RCC 7860 (cell line): ENCODE data around the gene TLR10.
A peak's percentile ranks its signal among the peaks of the same experiment; 100 is the strongest.
"Not testable (repeated sequence)": the region's sequence is repeated elsewhere in the genome, so short reads cannot be mapped to it uniquely, and the experiment has no call there.

Experiments
- DNase-seq: peaks from one replicate; pipeline ENCODE4 v3.0.0-alpha.2; 2015; ENCODE audit warnings: low spot score
- FAIRE-seq: peaks from 2 replicates; lab custom pipeline; 2012; peaks lifted over from hg19 to GRCh38; lab: Jason Lieb, UNC

Gene TLR10

DNA sequence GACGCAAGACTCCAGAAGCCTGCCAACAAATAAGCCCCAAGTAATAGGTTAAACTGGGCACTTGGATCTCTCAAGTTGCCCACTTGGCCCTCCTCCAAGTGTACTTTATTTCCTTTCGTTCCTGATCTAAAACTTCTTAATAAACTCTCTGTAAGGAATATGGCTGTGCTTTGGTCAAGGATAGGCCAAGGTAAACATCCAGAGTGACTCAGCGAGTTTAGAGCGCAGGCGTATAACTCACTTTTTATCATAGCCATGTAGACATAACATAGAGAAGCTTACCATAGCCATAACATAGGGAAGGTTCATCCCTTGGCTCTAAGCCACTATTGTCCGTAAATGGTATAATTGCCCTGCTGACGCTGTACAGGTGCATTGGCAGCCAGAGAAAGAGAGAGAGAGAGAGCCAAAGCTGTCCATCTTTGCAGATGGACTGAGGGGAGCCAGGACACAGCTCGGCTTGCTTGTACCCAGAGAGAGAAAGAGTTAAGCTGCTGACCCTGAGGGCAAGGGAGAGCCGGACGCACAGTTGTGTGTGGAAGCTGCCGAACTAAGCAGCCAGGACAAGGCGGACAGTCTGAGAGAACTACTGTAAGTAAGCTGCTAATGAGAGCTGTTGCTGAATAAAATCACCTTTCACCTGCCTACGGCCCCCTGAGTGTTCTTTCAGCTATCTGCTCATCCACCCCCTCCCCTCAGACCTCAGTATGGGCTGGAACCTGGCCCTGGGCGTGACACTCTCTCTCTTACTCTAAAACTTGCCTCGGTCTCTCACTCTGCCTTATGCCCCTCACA lies 20.0 kb upstream of the TLR10 start:
- DNase-seq: no peak
- FAIRE-seq: no peak

DNA sequence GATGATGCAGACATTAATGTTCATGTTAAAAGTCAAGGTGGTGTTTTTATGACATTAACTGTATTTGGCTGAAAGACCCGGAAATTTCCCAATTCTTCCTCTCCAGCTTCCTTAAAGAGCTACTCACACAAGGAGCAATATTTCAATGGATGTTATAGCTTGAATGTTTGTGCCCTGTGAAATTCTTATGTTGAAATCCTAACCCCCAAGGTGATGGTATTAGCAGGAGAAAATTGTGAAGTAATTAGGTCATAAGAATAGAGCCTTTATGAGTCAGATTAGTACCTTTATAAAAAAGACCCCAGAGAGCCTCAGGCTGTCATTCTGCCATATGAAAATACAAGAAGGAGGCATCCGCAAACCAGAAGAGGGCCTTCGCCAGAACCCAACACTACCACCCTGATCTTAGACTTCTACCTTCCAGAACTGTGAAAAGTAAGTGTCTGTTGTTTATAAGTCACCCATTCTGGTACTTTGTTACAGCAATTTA lies 18.2 kb upstream of the TLR10 start:
- DNase-seq: no peak
- FAIRE-seq: no peak

DNA sequence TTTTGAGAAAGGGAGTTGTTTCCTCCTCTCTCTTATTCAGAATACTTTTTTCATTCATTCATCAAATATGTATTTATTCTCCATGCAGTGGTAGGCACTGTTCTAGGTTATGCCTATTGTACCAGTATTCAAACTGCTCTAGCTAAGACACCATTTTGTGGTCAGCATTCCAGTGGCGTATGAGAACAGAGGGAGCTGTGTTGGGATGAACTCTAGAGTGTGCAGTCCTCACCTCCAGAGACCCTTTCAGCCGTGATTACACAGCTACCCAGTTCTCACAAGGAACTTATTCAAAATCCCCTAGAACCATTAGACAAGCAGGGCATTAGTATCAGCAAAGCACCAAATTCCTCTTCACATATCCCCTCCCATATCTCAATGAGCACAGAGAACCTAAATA lies 17.6 kb upstream of the TLR10 start:
- FAIRE-seq (no peak), DNase-seq (no peak)

DNA sequence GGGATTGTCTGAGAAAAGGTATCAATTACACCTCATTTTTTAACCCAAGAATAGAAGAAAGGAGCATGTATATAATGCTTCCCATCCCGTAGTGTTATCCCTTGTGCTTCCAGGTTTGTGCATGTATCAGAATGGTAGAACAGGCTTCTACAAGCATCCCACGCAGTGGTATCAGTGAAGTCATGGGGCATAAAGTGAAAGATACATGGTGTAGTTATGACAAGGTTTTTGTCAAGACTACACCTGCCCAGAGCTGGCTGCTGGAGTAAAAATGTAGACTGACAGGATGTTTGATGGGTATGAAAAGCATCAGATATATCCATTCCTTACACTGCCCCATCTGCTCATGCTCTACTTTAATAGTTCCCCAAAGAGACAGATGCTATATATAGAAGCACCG lies 12.3 kb upstream of the TLR10 start:
- FAIRE-seq (no peak), DNase-seq (no peak)

DNA sequence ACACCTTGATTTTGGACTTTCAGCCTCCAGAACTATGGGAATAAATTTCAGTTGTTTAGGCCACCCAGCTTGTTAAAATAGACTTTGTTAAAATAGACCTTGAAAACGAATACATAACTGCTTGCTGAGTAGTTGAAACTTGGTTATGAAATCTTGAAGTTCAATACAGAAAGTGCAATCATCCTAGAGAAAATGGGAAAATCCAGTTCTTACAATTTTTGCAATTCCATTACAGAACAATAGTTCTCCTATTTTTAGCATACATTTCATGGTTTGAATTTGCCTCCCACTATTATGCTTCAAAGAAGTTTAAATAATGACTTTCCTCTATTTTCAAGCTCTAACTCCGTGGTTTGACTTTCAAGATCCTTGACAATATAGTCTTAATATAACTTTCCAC lies 11.3 kb upstream of the TLR10 start:
- FAIRE-seq: no peak
- no peak for DNase-seq

DNA sequence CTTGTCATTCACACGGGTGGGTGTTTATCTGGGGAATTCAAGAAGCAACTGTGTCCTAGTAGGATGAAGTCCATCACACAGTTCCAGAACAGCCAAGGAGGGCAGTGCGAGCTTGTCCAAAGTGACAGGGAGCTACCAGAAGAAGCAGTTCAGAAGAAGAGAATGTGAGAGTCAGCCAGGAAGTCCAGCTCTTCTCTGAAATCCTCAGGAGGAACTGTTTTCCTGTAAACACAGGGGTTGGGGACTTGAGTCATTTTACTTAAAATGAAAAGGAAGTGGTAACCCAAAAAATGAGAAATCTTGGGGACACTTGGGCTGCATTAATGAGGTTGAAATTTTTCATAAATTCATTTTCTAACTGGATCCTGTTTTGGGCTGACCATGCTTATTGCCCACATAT lies 8.2 kb upstream of the TLR10 start:
- FAIRE-seq (no peak), DNase-seq (no peak)

DNA sequence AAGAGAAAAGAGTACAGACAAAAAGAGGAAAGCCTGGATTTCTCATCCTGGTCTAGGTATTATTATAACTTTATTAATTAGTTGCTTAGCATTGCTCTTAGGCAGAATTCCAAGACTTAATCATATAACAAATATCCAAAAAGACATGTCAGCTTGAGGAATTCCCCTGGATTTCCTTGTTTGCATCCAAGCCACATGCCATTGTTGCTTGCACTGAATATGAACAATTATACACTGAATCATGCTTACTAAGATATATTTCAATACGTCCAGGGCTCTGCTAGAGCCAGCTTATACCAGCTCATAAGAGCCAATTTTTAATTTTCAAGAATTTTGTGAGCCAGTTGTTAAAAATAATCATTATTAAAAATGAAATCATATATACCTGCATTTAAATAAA lies 5.5 kb upstream of the TLR10 start:
- DNase-seq (peak; percentile 56), FAIRE-seq (peak; percentile 67)

DNA sequence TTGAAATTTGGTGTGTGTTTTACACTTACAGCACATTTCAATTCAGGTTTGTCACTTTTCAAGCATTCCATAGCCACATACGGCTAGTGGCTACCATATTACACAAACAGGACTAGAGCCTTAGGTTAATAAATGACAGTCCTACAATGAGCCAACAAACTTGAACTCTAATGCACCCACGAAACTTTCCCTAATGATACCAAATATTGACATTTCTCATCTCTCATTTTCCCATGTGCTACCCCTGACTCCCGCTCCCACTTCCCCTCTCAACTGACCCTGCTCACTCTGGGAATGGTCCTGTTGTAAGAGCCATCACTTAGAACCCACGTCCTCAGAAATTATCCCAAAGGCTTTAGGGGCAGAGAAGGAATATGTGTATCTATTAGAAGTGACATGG lies 4.9 kb upstream of the TLR10 start:
- peak; percentile 86 for FAIRE-seq
- DNase-seq: peak; percentile 39

DNA sequence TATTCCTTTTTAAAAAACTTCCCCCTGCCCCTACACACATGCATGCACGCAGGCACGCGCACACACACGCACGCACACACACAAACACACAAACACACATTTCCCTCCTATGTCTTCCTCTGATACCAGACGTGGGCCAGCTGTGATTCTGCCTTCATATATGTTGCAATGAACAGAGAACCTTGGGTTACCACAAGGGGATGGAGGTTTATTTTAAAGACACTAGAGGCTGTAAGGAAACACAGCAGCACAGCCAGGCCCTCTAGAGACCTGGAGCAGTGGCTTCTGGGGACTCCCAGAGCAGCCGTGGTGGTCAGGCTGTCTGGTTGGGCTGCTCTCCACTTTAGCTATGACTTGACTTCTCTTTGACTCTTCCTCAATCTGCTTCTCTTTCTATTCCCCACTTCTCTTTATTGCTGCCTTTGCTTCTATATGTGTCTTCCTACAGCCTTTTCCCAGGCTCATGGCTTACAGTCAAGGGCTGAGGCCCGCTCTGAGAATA lies 3.2 kb upstream of the TLR10 start:
- no peak for FAIRE-seq
- DNase-seq: no peak

DNA sequence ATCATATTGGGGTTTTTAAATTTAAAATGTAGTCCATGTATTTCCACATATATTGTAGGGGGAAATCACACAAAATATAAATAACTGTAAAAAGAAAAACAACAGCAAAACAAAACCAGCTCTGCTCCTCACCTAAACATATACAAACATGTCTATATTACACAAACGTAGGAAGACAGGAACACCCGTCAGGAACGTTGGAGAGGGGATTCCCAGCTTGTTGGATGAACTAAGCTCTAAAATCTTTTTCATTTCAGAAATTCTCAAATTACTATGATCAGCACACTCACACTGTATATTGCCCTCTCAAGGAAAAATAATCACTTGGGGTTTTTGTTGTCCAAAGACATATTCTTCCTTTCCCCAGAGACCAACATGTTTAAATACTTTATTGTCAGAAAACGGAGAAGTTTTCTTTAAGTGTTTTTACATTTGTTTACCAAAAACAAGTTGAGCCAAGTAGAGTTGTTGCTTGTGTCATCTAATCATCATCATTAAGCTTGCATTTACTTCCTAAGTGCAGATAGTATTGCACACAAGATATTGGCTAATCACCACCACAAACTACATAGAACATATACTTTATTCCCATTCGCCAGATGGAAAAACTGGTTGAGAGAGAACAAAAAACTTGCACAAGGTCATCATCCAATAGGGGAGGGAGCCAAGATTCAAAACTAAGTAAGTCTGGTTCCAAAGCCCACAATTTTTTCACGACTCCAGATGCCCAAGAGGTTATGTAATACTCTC lies 2.4 kb upstream of the TLR10 start:
- no peak for FAIRE-seq
- no peak for DNase-seq

DNA sequence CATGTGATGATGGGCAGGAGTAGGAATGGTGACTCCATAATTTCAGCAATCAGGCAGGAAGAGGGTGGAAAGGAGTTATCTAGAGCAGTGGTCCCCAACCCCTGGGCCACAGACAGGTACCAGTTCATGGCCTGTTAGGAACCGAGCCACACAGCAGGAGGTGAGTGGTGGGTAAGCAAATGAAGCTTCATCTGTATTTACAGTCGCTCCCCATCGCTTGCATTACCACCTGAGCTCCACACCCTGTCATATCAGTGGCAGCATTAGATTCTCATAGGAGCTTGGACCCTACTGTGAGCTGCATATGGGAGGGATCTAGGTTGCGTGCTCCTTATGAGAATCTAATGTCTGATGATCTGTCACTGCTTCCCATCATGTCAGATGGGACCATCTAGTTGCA lies 1.4 kb upstream of the TLR10 start:
- FAIRE-seq: no peak
- DNase-seq: no peak

DNA sequence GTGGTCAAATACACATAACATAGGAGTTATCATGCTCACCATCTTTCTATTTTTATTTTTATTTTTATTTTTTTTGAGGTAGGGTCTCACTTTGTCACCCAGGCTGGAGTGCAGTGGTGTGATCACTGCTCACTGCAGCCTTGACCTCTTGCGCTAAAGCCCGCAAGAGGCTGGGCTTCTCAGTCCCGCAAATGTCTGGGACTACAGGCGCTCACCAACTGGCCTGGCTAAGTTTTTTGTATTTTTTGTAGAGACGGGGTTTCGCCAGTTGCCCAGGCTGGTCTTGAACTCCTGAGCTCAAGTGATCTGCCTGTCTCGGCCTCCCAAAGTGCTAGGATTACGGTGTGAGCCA lies 295 bp upstream of the TLR10 start:
- DNase-seq (no peak), FAIRE-seq (no peak)

DNA sequence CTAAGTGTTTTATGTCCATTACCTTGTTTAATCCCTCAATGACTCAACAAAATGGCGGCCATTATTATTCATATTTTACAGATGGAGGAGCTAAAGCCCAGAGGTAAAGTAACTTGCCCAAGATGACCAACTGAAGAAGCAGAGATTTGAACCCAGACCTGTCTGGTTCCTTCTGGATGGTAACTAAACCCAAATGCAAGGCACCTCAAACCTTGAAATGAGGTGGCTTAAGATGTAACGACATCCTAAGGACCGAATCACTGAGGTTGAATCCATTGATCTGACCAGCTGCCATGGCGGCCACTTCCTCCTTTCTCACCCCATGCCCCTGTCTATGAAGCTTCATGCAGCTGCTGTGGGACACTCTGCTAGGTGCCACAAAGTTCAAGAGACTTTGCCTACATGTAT lies 932 bp downstream of the TLR10 start:
- no peak for DNase-seq
- FAIRE-seq: no peak

DNA sequence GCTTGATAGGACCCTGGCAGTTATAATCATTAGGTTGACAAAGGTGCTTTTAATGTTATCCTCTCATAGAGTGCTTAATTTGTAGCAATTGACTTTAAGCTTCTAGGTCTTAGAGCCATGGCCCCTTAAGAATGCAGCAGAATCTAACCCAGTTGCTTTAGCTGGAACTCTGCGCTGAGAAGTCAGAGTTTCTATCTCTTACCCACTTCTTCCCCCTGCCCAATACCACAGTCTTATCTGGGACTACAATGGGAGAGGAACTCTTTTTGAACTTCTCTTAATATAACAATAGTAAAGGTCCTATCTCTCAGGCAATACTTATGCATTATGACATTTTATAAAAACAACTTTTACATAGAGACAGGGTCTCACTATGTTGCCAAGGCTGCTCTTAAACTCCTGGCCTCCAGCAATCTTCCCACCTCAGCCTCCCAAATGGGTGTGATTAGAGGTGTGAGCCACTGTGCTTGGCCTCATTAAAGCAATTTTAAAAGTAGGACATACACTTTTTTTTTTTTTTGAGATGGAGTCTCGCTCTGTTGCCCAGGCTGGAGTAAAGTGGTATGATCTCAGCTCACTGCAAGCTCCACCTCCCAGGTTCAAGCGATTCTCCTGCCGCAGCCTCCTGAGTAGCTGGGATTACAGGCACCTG lies 1.8 kb downstream of the TLR10 start:
- FAIRE-seq (no peak), DNase-seq (no peak)

DNA sequence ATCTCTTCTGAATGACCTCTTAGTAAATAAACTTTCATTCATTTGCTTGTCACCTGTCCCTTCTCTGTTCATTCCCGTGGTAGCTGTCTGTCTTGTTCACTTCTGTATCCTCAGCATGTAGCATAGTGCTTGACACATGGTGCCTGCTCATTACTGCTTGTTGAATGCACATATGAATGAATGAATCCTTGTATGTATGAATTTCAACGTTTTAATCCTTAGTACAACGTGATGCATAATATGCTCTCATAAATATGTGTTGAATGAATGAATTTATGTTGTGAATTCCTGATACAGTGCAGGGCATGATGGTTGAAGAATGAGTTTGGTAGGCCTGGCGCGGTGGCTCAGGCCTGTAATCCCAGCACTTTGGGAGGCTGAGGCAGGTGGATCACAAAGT lies 3.0 kb downstream of the TLR10 start:
- FAIRE-seq (no peak), DNase-seq (no peak)

DNA sequence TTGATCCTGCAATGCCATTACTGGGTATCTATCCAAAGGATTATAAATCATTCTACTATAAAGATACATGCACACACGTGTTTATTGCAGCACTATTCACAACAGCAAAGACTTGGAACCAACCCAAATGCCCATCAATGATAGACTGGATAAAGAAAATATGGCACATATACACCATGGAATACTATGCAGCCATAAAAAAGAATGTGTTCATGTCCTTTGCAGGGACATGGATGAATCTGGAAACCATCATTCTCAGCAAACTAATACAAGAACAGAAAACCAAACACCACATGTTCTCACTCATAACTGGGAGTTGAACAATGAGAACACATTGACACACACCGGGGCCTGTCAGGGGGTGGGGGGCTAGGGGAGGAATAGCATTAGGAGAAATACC lies 4.9 kb downstream of the TLR10 start:
- DNase-seq, FAIRE-seq: not testable (repeated sequence)

DNA sequence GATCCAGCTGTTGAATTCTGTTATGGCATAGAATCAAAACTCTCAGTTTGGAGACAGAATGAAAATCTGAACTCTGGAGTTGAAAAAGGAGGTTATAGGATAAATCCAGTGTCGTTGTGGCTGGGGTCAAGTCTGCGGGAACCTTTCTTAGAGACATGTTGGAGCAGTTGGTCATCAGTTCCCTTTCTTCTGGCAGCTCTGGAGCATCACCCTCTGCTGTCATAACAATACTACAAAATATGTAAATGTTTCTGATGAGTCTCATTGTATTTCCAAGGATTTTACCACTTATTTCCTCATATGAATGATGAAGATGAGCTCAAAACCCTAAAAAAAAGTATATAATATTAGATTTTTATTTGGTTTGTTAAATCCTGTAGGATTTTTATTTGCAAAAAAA lies 7.5 kb downstream of the TLR10 start:
- no peak for DNase-seq
- no peak for FAIRE-seq

DNA sequence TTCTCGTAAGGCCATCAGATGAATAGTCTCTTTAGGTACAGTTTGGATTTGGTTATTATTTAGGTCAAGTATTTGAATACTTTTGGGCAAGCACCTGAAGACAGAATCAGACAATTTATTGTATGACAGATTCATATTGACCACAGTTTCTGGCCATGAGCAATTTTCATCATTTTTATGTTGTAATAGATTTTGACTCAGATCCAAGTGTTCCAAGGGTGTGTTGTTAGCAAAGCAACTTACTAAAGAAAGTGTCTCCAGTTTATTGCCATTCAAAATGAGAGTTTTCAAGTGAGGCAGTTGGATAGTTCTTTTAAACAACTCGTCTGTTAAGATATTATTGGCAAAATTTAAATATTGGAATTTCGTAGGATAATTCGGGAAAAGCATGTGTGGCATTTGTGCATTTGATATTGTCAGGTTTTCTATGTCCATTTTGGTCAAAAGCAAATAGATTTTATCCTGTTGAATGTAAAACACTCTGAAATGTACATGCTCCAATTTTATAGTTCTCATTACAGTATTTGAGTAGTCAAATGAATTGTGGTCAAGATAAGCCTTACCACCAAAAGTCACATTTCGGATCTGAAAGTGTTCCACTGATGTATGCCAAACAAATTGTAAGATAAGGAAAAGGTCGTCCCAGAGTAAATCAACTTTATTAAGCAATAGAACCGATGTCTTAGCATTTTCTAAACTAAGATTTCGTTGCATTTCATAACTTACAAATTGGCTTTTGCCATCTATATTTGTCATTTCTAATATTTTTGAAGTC lies 8.4 kb downstream of the TLR10 start:
- FAIRE-seq (no peak), DNase-seq (no peak)

DNA sequence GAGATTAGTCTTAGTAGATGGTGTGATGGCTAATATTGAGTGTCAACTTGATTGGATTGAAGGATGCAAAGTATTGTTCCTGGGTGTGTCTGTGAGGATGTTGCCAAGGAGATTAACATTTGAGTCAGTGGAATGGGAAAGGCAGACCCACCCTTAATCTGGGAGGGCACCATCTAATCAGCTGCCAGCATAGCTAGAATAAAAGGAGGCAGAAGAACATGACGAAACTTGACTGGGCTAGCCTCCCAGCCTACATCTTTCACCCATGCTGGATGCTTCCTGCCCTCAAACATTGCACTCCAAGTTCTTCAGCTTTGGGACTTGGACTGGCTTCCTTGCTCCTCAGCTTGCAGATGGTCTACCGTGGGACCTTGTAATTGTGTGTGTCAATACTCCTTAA lies 12.5 kb downstream of the TLR10 start:
- not testable (repeated sequence) for DNase-seq, FAIRE-seq

DNA sequence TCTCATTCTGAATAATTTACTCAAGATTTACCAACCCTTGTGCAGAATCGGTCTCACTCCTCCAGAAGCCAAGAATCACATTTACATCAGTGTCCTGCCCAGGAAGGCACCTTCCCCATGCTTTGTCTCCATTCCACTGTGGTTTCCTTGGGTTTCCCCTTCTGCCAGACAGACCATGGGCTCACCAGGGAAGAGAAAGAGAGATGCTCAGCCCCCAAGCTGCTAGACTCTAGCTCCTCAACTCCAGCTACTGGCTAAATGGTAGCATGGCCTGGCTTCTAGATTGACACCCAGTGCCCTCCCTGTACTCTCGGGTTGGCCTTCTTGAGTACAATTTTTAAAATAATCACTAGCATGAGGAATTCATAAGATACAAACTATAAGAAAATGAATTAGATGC lies 12.9 kb downstream of the TLR10 start:
- no peak for DNase-seq
- FAIRE-seq: no peak

DNA sequence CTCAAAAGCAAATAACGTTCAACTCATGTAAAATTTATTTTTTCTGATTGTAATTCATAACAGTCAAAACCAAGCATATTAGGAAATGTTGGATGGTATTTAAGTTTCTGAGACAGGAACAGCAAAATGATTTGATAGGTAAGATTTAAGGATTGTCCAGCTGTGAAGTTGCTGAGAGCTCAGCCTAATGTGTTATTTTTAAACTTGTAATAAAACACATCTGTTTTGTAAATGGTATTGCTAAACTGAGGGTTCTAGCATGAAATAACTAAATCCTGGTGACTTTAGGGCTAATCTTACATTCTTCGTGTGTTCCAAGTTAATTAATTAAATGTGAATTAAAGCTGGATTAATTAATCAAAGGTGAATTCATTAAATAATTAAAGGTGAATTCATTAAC lies 13.3 kb downstream of the TLR10 start:
- FAIRE-seq (no peak), DNase-seq (no peak)
